Astrocyte of the cerebellum (primary cell): ENCODE data around the gene POLR2H.

Experiments
- DNase-seq: peaks from one replicate; pipeline ENCODE4 v3.0.0-alpha.2; 2011; ENCODE audit warnings: low read depth
- H3K4me3 ChIP-seq: 2 replicates; pipeline ENCODE4 v1.5.1; 2011; ENCODE audit warnings: mild to moderate bottlenecking, low read depth, low read length, moderate library complexity
- CTCF ChIP-seq: IDR thresholded peaks from 2 replicates; pipeline ENCODE4 v1.5.1; 2012; ENCODE audit warnings: low read length, low read depth, moderate library complexity, mild to moderate bottlenecking; ENCODE audit errors: missing control alignments
- in situ Hi-C: cut with HindIII; loops from 2 replicates; pipeline ENCODE4 v1.10.0; 2017; ENCODE audit warnings: low sequenced_read_pairs

POLR2H gene

GRCh38 chr3:184355261-184356040 lies 6.1 kb upstream of the POLR2H start:
- no peak overlapping the region for H3K4me3 ChIP-seq
- TF ChIP-seq CTCF: no peak
- in situ Hi-C loops: no loop called here
- DNase-seq: no peak

- in situ Hi-C loops: no loop called here
- no peak for DNase-seq
- H3K4me3 ChIP-seq: no peak overlapping the region
- TF ChIP-seq CTCF: no peak
Measured at GRCh38 chr3:184357248-184358123, 4.0 kb upstream of the POLR2H start.

GRCh38 chr3:184358124-184358767 lies 3.3 kb upstream of the POLR2H start:
- in situ Hi-C loops: no loop called here
- no peak overlapping the region for H3K4me3 ChIP-seq
- DNase-seq: no peak
- TF ChIP-seq CTCF: no peak

- no peak for TF ChIP-seq CTCF
- in situ Hi-C loops: no loop called here
- no peak for DNase-seq
- no peak overlapping the region for H3K4me3 ChIP-seq
Measured at GRCh38 chr3:184358921-184359350, 2.6 kb upstream of the POLR2H start.

GRCh38 chr3:184359610-184360009 lies 1.9 kb upstream of the POLR2H start:
- H3K4me3 ChIP-seq: no peak overlapping the region
- no peak for TF ChIP-seq CTCF
- DNase-seq: no peak
- in situ Hi-C loops: no loop called here

- peak overlapping the region; percentile 76 for H3K4me3 ChIP-seq
- no peak for DNase-seq
- no peak for TF ChIP-seq CTCF
- in situ Hi-C loops: no loop called here
Measured at GRCh38 chr3:184360070-184360928, 1.2 kb upstream of the POLR2H start.
